ENCODE measurements around the gene LRPAP1.

Gene LRPAP1

DNA sequence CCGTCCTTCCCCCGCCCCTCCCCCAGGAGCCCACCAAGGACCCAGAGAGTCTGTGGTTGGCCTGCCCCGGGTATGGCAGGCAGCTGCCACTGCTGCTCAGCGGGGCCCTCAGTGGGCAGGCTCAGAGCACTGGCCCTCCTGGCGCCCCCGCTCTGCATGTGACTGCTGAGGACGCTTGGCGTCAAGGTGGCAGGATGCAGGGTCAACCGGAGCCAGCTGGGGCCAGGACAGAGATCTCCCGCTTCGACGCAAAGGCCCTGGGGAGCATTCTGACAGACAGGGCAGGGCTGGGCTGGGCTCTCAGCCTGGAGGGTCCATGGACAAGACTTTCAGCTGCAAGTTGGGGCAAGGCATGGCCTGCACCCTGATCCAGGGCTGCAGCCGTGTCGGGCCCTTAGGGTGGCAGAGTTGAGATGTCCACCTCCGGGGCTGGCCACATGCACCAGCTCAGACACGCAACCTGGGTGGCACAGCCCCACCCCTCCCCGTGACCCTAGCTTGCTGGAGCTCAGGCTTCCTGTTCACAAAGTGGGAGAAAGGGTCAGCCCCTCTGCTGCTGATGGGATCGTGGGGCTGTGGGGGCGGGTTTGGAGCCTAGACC is 30.3 kb downstream of the LRPAP1 start:
- no peak for TF ChIP-seq CTCF (IDR thresholded peaks at IDR 0.05; ENCODE audit: extremely low read depth, insufficient read depth, missing control alignments)
- in situ Hi-C loops (cut with MboI; ENCODE audit: low pct_unique_long_range_greater_than_20kb, low sequenced_read_pairs, unreplicated experiment), result no loop called here
- DNase-seq (ENCODE audit: low spot score), result no peak

DNA sequence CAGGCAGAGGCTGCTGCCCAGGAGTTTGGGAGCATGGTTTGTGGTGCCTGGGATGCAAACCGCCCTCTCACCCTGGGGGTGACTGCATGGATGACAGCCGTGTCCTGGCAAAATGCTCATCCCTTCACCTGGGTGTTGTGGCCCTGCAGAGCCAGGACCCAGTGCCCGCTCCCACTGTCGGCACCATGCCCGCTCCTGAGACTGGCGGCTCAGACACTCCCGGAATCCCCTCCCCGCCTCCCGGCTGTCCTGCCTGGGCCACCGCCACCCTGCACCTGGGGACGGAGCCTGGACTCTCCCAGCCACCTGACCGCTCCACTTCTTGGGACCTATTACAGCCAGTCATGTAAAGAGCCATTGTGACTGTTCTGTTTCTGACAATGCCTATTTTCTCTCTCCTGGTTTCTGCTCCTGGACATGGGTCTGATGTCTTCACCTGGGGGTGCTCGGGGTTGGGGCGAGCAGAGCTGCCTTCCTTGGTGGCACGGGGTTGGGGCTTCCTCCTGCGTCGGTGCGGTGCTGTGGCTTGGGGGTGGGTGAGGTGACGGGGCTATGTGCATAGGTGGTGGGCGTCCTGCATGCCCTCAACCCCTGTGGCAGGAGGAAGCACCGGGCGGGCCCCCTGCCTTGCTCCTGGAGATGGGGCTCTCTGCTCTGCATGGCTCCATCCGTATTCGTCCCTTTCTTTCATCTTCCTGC is 30.9 kb downstream of the LRPAP1 start:
- DNase-seq (ENCODE audit: low spot score), result no peak
- in situ Hi-C loops (cut with MboI; ENCODE audit: low pct_unique_long_range_greater_than_20kb, low sequenced_read_pairs, unreplicated experiment), result no loop called here
- no peak for TF ChIP-seq CTCF (IDR thresholded peaks at IDR 0.05; ENCODE audit: extremely low read depth, insufficient read depth, missing control alignments)

DNA sequence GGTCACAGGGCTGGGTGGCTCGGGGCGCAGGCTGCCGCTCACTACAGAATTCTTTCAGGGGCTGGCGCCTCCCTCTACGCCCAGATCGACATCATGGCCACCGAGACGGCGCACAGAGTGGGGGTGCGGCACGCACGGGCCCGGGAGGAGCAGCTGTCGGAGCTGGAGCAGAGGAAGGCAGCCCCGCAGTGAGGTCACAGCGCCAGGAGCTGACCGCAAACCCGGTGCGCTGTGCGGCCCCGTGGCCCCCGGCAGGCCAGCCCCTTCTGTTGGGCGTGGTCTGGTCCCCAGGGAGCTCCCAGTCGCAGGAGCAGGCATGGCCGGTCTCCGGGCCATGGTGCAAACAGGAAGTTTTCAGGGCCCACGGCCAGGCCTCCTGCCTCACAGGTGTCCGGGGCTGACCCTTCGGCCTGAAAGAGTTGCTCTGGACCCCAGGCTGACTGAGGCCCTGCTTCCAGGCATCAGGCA is 31.6 kb downstream of the LRPAP1 start:
- in situ Hi-C loops (cut with MboI; ENCODE audit: low pct_unique_long_range_greater_than_20kb, low sequenced_read_pairs, unreplicated experiment), result no loop called here
- no peak for TF ChIP-seq CTCF (IDR thresholded peaks at IDR 0.05; ENCODE audit: extremely low read depth, insufficient read depth, missing control alignments)
- DNase-seq (ENCODE audit: low spot score), result no peak

- DNase-seq (ENCODE audit: low spot score), result no peak
- TF ChIP-seq CTCF (IDR thresholded peaks at IDR 0.05; ENCODE audit: extremely low read depth, insufficient read depth, missing control alignments), result no peak
- in situ Hi-C loops (cut with MboI; ENCODE audit: low pct_unique_long_range_greater_than_20kb, low sequenced_read_pairs, unreplicated experiment), result no loop called here
Measured at GRCh38 chr4:3500111-3500510, 32.1 kb downstream of the LRPAP1 start.

- no peak for DNase-seq (ENCODE audit: low spot score)
- TF ChIP-seq CTCF (IDR thresholded peaks at IDR 0.05; ENCODE audit: extremely low read depth, insufficient read depth, missing control alignments), result no peak
- in situ Hi-C loops (cut with MboI; ENCODE audit: low pct_unique_long_range_greater_than_20kb, low sequenced_read_pairs, unreplicated experiment), result no loop called here
Measured at GRCh38 chr4:3499710-3500109, 32.5 kb downstream of the LRPAP1 start.

GRCh38 chr4:3498901-3499510 is 33.2 kb downstream of the LRPAP1 start:
- DNase-seq (ENCODE audit: low spot score), result no peak
- in situ Hi-C loops (cut with MboI; ENCODE audit: low pct_unique_long_range_greater_than_20kb, low sequenced_read_pairs, unreplicated experiment), result no loop called here
- TF ChIP-seq CTCF (IDR thresholded peaks at IDR 0.05; ENCODE audit: extremely low read depth, insufficient read depth, missing control alignments), result no peak

All from GM13977 (cell line).